Measurements from ENCODE around the gene TMCO6.

GRCh38 chr5:140622301-140622700 is 16.9 kb upstream of the TMCO6 start:
- TF ChIP-seq EZH2phosphoT487 (IDR thresholded peaks at IDR 0.05; ENCODE audit: borderline replicate concordance, low read depth, low read length) (no peak), CTCF (conservative IDR thresholded peaks at IDR 0.05; ENCODE audit: low read length) (no peak)
